Measurements from ENCODE around the gene RHOA.

Gene RHOA

GRCh38 chr3:49422379-49423248 lies 10.8 kb upstream of the RHOA start, which contains the start of gene AMT:
AMT (minus strand) TSS chr3:49422473; CDS start chr3:49422450, 23 bp downstream.
- TF ChIP-seq MAX (IDR thresholded peaks at IDR 0.05; ENCODE audit: low read depth, low read length) (no peak), CTCF (IDR thresholded peaks at IDR 0.05; ENCODE audit: low read depth, low read length) (no peak)
- DNase-seq (ENCODE audit: low read depth): no peak
- no peak within 1 kb of the TSS for H3K4me3 ChIP-seq (ENCODE audit: low read depth, low read length)

- TF ChIP-seq MYC (IDR thresholded peaks at IDR 0.05; ENCODE audit: low read depth, low read length): no peak
- TF ChIP-seq MAX (IDR thresholded peaks at IDR 0.05; ENCODE audit: low read depth, low read length): no peak
- no peak overlapping the region for H3K4me3 ChIP-seq (ENCODE audit: low read depth, low read length)
- no peak for DNase-seq (ENCODE audit: low read depth)
Observed at GRCh38 chr3:49421890-49422378, 10.2 kb upstream of the RHOA start.

GRCh38 chr3:49417516-49418120 lies 5.8 kb upstream of the RHOA start:
- no peak overlapping the region for H3K4me3 ChIP-seq (ENCODE audit: low read depth, low read length)
- DNase-seq (ENCODE audit: low read depth): no peak
- TF ChIP-seq POLR2A (IDR thresholded peaks at IDR 0.05; ENCODE audit: extremely low read depth, insufficient read length): no peak
- no peak for TF ChIP-seq CTCF (IDR thresholded peaks at IDR 0.05; ENCODE audit: low read depth, low read length)
- no peak for TF ChIP-seq MAX (IDR thresholded peaks at IDR 0.05; ENCODE audit: low read depth, low read length)
- TF ChIP-seq MYC (IDR thresholded peaks at IDR 0.05; ENCODE audit: low read depth, low read length): no peak

GRCh38 chr3:49416867-49417266 lies 5.1 kb upstream of the RHOA start:
- H3K4me3 ChIP-seq (ENCODE audit: low read depth, low read length): no peak overlapping the region
- TF ChIP-seq MYC (IDR thresholded peaks at IDR 0.05; ENCODE audit: low read depth, low read length): no peak
- no peak for TF ChIP-seq POLR2A (IDR thresholded peaks at IDR 0.05; ENCODE audit: extremely low read depth, insufficient read length)
- no peak for TF ChIP-seq MAX (IDR thresholded peaks at IDR 0.05; ENCODE audit: low read depth, low read length)
- DNase-seq (ENCODE audit: low read depth): no peak

- H3K4me3 ChIP-seq (ENCODE audit: low read depth, low read length): no peak overlapping the region
- TF ChIP-seq MYC (IDR thresholded peaks at IDR 0.05; ENCODE audit: low read depth, low read length) (peak; percentile 61; the same call in 1 of the 2 replicates), CTCF (IDR thresholded peaks at IDR 0.05; ENCODE audit: low read depth, low read length) (no peak), POLR2A (IDR thresholded peaks at IDR 0.05; ENCODE audit: extremely low read depth, insufficient read length) (no peak), MAX (IDR thresholded peaks at IDR 0.05; ENCODE audit: low read depth, low read length) (no peak)
- DNase-seq (ENCODE audit: low read depth): peak; percentile 92
Observed at GRCh38 chr3:49415931-49416601, 4.3 kb upstream of the RHOA start.

GRCh38 chr3:49414753-49415152 lies 3.0 kb upstream of the RHOA start:
- no peak for DNase-seq (ENCODE audit: low read depth)
- TF ChIP-seq CTCF (IDR thresholded peaks at IDR 0.05; ENCODE audit: low read depth, low read length): no peak
- no peak for TF ChIP-seq MYC (IDR thresholded peaks at IDR 0.05; ENCODE audit: low read depth, low read length)
- TF ChIP-seq MAX (IDR thresholded peaks at IDR 0.05; ENCODE audit: low read depth, low read length): no peak
- H3K4me3 ChIP-seq (ENCODE audit: low read depth, low read length): no peak overlapping the region
